T-helper 2 cell treated with Interferon-gamma antibody and Interleukin-4, amounts not matched to agents 5 μg/mL and 100 μg/mL, for 36 hours (primary cell): ENCODE data around the gene RPL13A.
"Not testable (repeated sequence)": the region's sequence is repeated elsewhere in the genome, so short reads cannot be mapped to it uniquely, and the experiment has no call there.

Experiments
- DNase-seq: peaks from one replicate; pipeline ENCODE4 v3.0.0; 2021; ENCODE audit warnings: low spot score
- H3K27ac Mint-ChIP-seq: one replicate; pipeline ENCODE4 v1.8.0; 2021; ENCODE audit warnings: mild to moderate bottlenecking, mixed read lengths
- H3K27me3 Mint-ChIP-seq: one replicate; pipeline ENCODE4 v1.8.0; 2021; ENCODE audit warnings: low read depth, mixed read lengths
- H3K36me3 Mint-ChIP-seq: one replicate; pipeline ENCODE4 v1.8.0; 2021; ENCODE audit warnings: low read depth, mixed read lengths
- H3K4me1 Mint-ChIP-seq: one replicate; pipeline ENCODE4 v1.8.0; 2021; ENCODE audit warnings: low read depth, mixed read lengths
- H3K4me3 Mint-ChIP-seq: one replicate; pipeline ENCODE4 v1.8.0; 2022; ENCODE audit warnings: mild to moderate bottlenecking, moderate library complexity, mixed read lengths
- H3K9me3 Mint-ChIP-seq: one replicate; pipeline ENCODE4 v1.8.0; 2021; ENCODE audit warnings: mixed read lengths

The RPL13A gene

GRCh38 chr19:49468199-49468598 lies 19.2 kb upstream of the RPL13A start:
- Mint-ChIP-seq H3K4me1 (peaks cover 32% of the 10 kb centered on the region), H3K27me3 (no peaks in the 10 kb centered on the region), H3K36me3 (peaks cover 16% of the 10 kb centered on the region), H3K27ac (peak overlapping the region; percentile 100), H3K4me3 (peak overlapping the region; percentile 90), H3K9me3 (no peaks in the 10 kb centered on the region)
- no peak for DNase-seq

- Mint-ChIP-seq H3K4me1 (peaks cover 36% of the 10 kb centered on the region), H3K27me3 (no peaks in the 10 kb centered on the region), H3K9me3 (no peaks in the 10 kb centered on the region), H3K4me3 (peak overlapping the region; percentile 90), H3K27ac (peak overlapping the region; percentile 100), H3K36me3 (peaks cover 16% of the 10 kb centered on the region)
- DNase-seq, result peak; percentile 89
Observed at GRCh38 chr19:49468746-49469447, 18.5 kb upstream of the RPL13A start.

- peaks cover 36% of the 10 kb centered on the region for H3K4me1 Mint-ChIP-seq
- peaks cover 19% of the 10 kb centered on the region for H3K36me3 Mint-ChIP-seq
- no peaks in the 10 kb centered on the region for H3K9me3 Mint-ChIP-seq
- no peaks in the 10 kb centered on the region for H3K27me3 Mint-ChIP-seq
- peak overlapping the region; percentile 100 for H3K27ac Mint-ChIP-seq
- peak overlapping the region; percentile 63 for H3K4me3 Mint-ChIP-seq
- peak; percentile 90 for DNase-seq
Observed at GRCh38 chr19:49469828-49470614, 17.4 kb upstream of the RPL13A start.

- no peaks in the 10 kb centered on the region for H3K27me3 Mint-ChIP-seq
Observed at GRCh38 chr19:49470615-49470978, 16.8 kb upstream of the RPL13A start.

GRCh38 chr19:49472936-49473335 lies 14.5 kb upstream of the RPL13A start:
- H3K4me1 Mint-ChIP-seq, result peaks cover 44% of the 10 kb centered on the region
- H3K9me3 Mint-ChIP-seq, result no peaks in the 10 kb centered on the region
- H3K36me3 Mint-ChIP-seq, result peaks cover 36% of the 10 kb centered on the region
- H3K4me3 Mint-ChIP-seq, result peak overlapping the region; percentile 99
- H3K27ac Mint-ChIP-seq, result peak overlapping the region; percentile 91
- no peaks in the 10 kb centered on the region for H3K27me3 Mint-ChIP-seq
- no peak for DNase-seq

More at GRCh38 chr19:49470615-49470978, 16.8 kb upstream of the RPL13A start:
- Mint-ChIP-seq H3K36me3 (peaks cover 21% of the 10 kb centered on the region), H3K4me3 (peak overlapping the region; percentile 63), H3K4me1 (peaks cover 38% of the 10 kb centered on the region), H3K27ac (peak overlapping the region; percentile 100), H3K9me3 (no peaks in the 10 kb centered on the region)
- no peak for DNase-seq

- not testable (repeated sequence) for DNase-seq, H3K27me3 Mint-ChIP-seq, H3K9me3 Mint-ChIP-seq
- Mint-ChIP-seq H3K36me3 (peaks cover 36% of the 10 kb centered on the region), H3K4me1 (peaks cover 44% of the 10 kb centered on the region), H3K27ac (peak overlapping the region; percentile 91), H3K4me3 (peak overlapping the region; percentile 99)
Observed at GRCh38 chr19:49473501-49473867, 13.9 kb upstream of the RPL13A start.

GRCh38 chr19:49473868-49474541 lies 13.4 kb upstream of the RPL13A start, which contains the start of gene FLT3LG:
Gene FLT3LG (plus strand): TSS chr19:49474215. CDS start chr19:49474640, 425 bp downstream.
- Mint-ChIP-seq H3K4me1 (peaks cover 41% of the 10 kb centered on the region), H3K9me3 (no peaks in the 10 kb centered on the region), H3K36me3 (peaks cover 34% of the 10 kb centered on the region), H3K27ac (peak within 1 kb of the TSS; percentile 91), H3K4me3 (peak within 1 kb of the TSS; percentile 99), H3K27me3 (no peaks in the 10 kb centered on the region)
- peak; percentile 90 for DNase-seq

GRCh38 chr19:49474542-49474924 lies 12.9 kb upstream of the RPL13A start:
- H3K36me3 Mint-ChIP-seq, result peaks cover 35% of the 10 kb centered on the region

GRCh38 chr19:49475191-49475917 lies 12.1 kb upstream of the RPL13A start:
- H3K4me1 Mint-ChIP-seq, result peaks cover 32% of the 10 kb centered on the region
- H3K27ac Mint-ChIP-seq, result peak overlapping the region; percentile 91
- no peak for DNase-seq
- no peaks in the 10 kb centered on the region for H3K27me3 Mint-ChIP-seq
- H3K4me3 Mint-ChIP-seq, result peak overlapping the region; percentile 99
- no peaks in the 10 kb centered on the region for H3K9me3 Mint-ChIP-seq
- H3K36me3 Mint-ChIP-seq, result peaks cover 40% of the 10 kb centered on the region

More at GRCh38 chr19:49474542-49474924, 12.9 kb upstream of the RPL13A start:
- peak overlapping the region; percentile 91 for H3K27ac Mint-ChIP-seq
- peaks cover 39% of the 10 kb centered on the region for H3K4me1 Mint-ChIP-seq
- no peaks in the 10 kb centered on the region for H3K9me3 Mint-ChIP-seq
- no peaks in the 10 kb centered on the region for H3K27me3 Mint-ChIP-seq
- H3K4me3 Mint-ChIP-seq, result peak overlapping the region; percentile 99
- DNase-seq, result no peak

- peak; percentile 76 for DNase-seq
- Mint-ChIP-seq H3K4me3 (peak overlapping the region; percentile 99), H3K4me1 (peaks cover 25% of the 10 kb centered on the region), H3K36me3 (peaks cover 41% of the 10 kb centered on the region), H3K27ac (peak overlapping the region; percentile 91), H3K9me3 (no peaks in the 10 kb centered on the region), H3K27me3 (no peaks in the 10 kb centered on the region)
Observed at GRCh38 chr19:49475995-49476880, 11.2 kb upstream of the RPL13A start.

GRCh38 chr19:49479975-49480628 lies 7.3 kb upstream of the RPL13A start:
- H3K4me3 Mint-ChIP-seq, result no peak overlapping the region
- no peak overlapping the region for H3K27ac Mint-ChIP-seq
- H3K9me3 Mint-ChIP-seq, result no peaks in the 10 kb centered on the region
- H3K36me3 Mint-ChIP-seq, result peaks cover 45% of the 10 kb centered on the region
- no peak for DNase-seq
- peaks cover 9% of the 10 kb centered on the region for H3K4me1 Mint-ChIP-seq
- no peaks in the 10 kb centered on the region for H3K27me3 Mint-ChIP-seq

- H3K36me3 Mint-ChIP-seq, result peaks cover 44% of the 10 kb centered on the region
- H3K9me3 Mint-ChIP-seq, result no peaks in the 10 kb centered on the region
- H3K27ac Mint-ChIP-seq, result peak overlapping the region; percentile 62
- H3K4me3 Mint-ChIP-seq, result no peak overlapping the region
- H3K27me3 Mint-ChIP-seq, result no peaks in the 10 kb centered on the region
- no peak for DNase-seq
- H3K4me1 Mint-ChIP-seq, result peaks cover 5% of the 10 kb centered on the region
Observed at GRCh38 chr19:49481020-49481683, 6.3 kb upstream of the RPL13A start.
